ENCODE measurements around the gene ERG28. TPM values are rescaled to one million over a fixed set of nuclear protein-coding genes. Genes with fewer than 3 reads are reported as not detected.
"Not testable (repeated sequence)": the region's sequence is repeated elsewhere in the genome, so short reads cannot be mapped to it uniquely, and the experiment has no call there.

The ERG28 gene
- polyA plus RNA-seq, 2 of the 4 experiments (the other 2 are of a cell fraction), result 18.8 to 23.4 TPM

- TF ChIP-seq NR3C1 (IDR thresholded peaks at IDR 0.05) (no peak), MAX (IDR thresholded peaks at IDR 0.05) (no peak)
Measured at GRCh38 chr14:75697386-75697785, 36.7 kb upstream of the ERG28 start (continued).

DNA sequence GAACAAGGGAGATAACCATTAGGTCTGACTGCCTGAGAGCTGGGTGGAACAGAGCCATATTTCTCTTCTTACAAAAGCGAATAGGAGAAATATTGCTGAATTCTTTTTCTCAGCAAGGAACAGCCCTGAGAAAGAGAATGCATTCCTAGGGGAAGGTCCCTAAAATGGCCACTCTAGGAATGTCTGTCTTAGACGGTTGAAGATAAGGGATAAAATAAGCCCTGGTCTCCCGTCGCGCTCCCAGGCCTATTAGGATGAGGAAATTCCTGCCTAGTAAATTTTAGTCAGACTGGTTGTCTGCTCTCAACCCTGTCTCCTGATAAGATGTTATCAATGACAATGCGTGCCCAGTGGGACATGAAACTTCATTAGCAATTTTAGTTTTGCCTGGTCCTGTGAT lies 34.3 kb upstream of the ERG28 start:
- H3K9me3 ChIP-seq; DNase-seq (ENCODE audit: low read depth in 1 of 2, low spot score in 1 of 2); H3K4me2 ChIP-seq; FAIRE-seq; H3K4me1 ChIP-seq; H3K4me3 ChIP-seq; POLR2A ChIA-PET; H3K27ac ChIP-seq; ATAC-seq: not testable (repeated sequence)
- WGBS (ENCODE audit: missing lambda C conversion rate), result 87% methylated on average over 6 of the region's 6 CpGs
- CTCF ChIA-PET, result interaction anchor here (1.4 kb wide), 1 partner anchor 16 kb away, joined by 5 read pairs; no protein-coding TSS in a partner anchor

DNA sequence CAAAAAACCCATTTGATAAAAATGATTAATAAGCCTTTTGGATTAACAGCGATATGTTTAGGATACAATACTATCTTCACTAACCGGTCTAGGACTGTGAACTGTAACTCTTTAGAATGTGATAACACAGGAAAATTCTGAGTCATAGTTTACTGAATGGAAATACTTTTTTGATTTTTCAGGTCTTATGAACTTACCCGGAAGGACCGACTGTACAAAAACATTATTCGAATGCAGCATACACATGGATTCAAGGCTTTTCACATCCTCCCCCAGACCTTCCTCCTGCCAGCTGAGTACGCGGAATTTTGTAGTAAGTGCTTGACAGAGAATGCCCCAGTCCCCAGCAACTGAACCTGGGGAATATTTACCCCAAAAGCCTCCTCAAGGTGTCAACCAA lies 29.3 kb upstream of the ERG28 start:
- no peak for TF ChIP-seq ZC3H11A (IDR thresholded peaks at IDR 0.05)
- no peak for TF ChIP-seq NFE2L2 (conservative IDR thresholded peaks at IDR 0.05; ENCODE audit: low read length)
- TF ChIP-seq ZSCAN20 (CRISPR knock-in tag; IDR thresholded peaks at IDR 0.05), result no peak
- TF ChIP-seq NPAS2 (CRISPR knock-in tag; IDR thresholded peaks at IDR 0.05; ENCODE audit: borderline replicate concordance), result no peak
- no peak for TF ChIP-seq POLR2AphosphoS2 (conservative IDR thresholded peaks at IDR 0.05; ENCODE audit: low read length)

DNA sequence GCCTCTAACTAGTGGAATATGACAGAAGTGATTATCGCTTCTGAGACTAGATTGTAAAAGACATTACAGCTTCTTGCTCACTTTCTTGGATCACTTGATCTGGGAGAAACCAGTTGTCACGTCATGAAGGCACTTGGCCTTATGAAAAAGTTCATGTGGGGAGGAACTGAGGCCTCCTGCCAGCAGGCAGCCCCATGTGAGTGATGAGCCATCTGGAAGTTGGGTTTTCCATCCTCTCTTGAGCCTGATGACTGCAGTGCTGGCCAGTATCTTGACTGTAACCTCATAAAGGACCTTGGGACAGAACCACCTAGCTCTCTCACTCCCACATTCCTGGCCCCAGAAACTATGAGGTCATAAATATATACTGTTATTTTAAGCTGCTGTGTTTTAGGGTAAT lies 28.3 kb upstream of the ERG28 start:
- CTCF ChIA-PET, result interaction anchor here (0.8 to 1.9 kb wide), 3 partner anchors 20 to 362 kb away, joined by 3 to 7 read pairs (median 5); no protein-coding TSS in a partner anchor
- WGBS (ENCODE audit: missing lambda C conversion rate), result 88% methylated on average over 2 of the region's 2 CpGs

More for the DNA sequence above, 29.3 kb upstream of the ERG28 start:
- Histone ChIP-seq H3K4me3 (no peak overlapping the region), H3K9me3 (no peaks in the 10 kb centered on the region), H3K4me2 (no peak overlapping the region), H3K4me1 (no peaks in the 10 kb centered on the region), H3K27ac (no peak overlapping the region)
- no peak for ATAC-seq
- DNase-seq (ENCODE audit: low read depth in 1 of 2, low spot score in 1 of 2), result no peak
- CTCF ChIA-PET, result interaction anchor here (1.6 kb wide), 1 partner anchor 361 kb away, joined by 5 read pairs; no protein-coding TSS in a partner anchor
- WGBS (ENCODE audit: missing lambda C conversion rate), result 93% methylated on average over 7 of the region's 7 CpGs
- POLR2A ChIA-PET, result no interaction called here
- FAIRE-seq, result no peak

More for the DNA sequence above, 28.3 kb upstream of the ERG28 start:
- no peak overlapping the region for H3K4me3 ChIP-seq
- FAIRE-seq, result no peak
- H3K4me1 ChIP-seq, result no peaks in the 10 kb centered on the region
- POLR2A ChIA-PET, result no interaction called here
- no peak for DNase-seq (ENCODE audit: low read depth in 1 of 2, low spot score in 1 of 2)
- H3K27ac ChIP-seq, result no peak overlapping the region
- no peak overlapping the region for H3K4me2 ChIP-seq
- ATAC-seq, result no peak
- H3K9me3 ChIP-seq, result no peaks in the 10 kb centered on the region
- TF ChIP-seq EHMT2 (IDR thresholded peaks at IDR 0.05; ENCODE audit: low read depth) (no peak), E2F6 (IDR thresholded peaks at IDR 0.05; ENCODE audit: borderline replicate concordance, low read depth) (no peak), CEBPB (IDR thresholded peaks at IDR 0.05) (no peak), RNF2 (IDR thresholded peaks at IDR 0.05; ENCODE audit: borderline replicate concordance, low read depth) (no peak), BCL3 (IDR thresholded peaks at IDR 0.05) (no peak), MAX (IDR thresholded peaks at IDR 0.05) (no peak), ATOH8 (CRISPR knock-in tag; IDR thresholded peaks at IDR 0.05; ENCODE audit: low read depth) (no peak), NFE2L2 (conservative IDR thresholded peaks at IDR 0.05; ENCODE audit: low read length) (no peak), RARB (CRISPR knock-in tag; IDR thresholded peaks at IDR 0.05) (no peak), MAFK (IDR thresholded peaks at IDR 0.05; ENCODE audit: partially characterized antibody) (no peak), BHLHE40 (IDR thresholded peaks at IDR 0.05; ENCODE audit: low read depth, low read length) (no peak), POLR2AphosphoS2 (conservative IDR thresholded peaks at IDR 0.05; ENCODE audit: low read length) (no peak), HOXA7 (CRISPR knock-in tag; IDR thresholded peaks at IDR 0.05) (no peak), CHD2 (IDR thresholded peaks at IDR 0.05; ENCODE audit: low read length, partially characterized antibody) (no peak), HOXB5 (CRISPR knock-in tag; IDR thresholded peaks at IDR 0.05) (no peak), ESRRA (IDR thresholded peaks at IDR 0.05; ENCODE audit: borderline replicate concordance, low read length) (no peak), TP53 (CRISPR knock-in tag; IDR thresholded peaks at IDR 0.05) (no peak)
- TF ChIP-seq, protein P1, sequence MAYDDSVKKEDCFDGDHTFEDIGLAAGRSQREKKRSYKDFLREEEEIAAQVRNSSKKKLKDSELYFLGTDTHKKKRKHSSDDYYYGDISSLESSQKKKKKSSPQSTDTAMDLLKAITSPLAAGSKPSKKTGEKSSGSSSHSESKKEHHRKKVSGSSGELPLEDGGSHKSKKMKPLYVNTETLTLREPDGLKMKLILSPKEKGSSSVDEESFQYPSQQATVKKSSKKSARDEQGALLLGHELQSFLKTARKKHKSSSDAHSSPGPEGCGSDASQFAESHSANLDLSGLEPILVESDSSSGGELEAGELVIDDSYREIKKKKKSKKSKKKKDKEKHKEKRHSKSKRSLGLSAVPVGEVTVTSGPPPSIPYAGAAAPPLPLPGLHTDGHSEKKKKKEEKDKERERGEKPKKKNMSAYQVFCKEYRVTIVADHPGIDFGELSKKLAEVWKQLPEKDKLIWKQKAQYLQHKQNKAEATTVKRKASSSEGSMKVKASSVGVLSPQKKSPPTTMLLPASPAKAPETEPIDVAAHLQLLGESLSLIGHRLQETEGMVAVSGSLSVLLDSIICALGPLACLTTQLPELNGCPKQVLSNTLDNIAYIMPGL (CRISPR knock-in tag; IDR thresholded peaks at IDR 0.05; ENCODE audit: borderline replicate concordance), result no peak
- TF ChIP-seq, protein P2, sequence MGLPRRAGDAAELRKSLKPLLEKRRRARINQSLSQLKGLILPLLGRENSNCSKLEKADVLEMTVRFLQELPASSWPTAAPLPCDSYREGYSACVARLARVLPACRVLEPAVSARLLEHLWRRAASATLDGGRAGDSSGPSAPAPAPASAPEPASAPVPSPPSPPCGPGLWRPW (IDR thresholded peaks at IDR 0.05), result no peak
